ENCODE data around the gene EFNA2. TPM values are rescaled to one million over a fixed set of nuclear protein-coding genes. Genes with fewer than 3 reads are reported as not detected.
A peak's percentile ranks its signal among the peaks of the same experiment; 100 is the strongest.

The EFNA2 gene
- total RNA-seq, 6 experiments from 2014 or later = 4.2 to 10.3 (median 5.6) TPM

DNA sequence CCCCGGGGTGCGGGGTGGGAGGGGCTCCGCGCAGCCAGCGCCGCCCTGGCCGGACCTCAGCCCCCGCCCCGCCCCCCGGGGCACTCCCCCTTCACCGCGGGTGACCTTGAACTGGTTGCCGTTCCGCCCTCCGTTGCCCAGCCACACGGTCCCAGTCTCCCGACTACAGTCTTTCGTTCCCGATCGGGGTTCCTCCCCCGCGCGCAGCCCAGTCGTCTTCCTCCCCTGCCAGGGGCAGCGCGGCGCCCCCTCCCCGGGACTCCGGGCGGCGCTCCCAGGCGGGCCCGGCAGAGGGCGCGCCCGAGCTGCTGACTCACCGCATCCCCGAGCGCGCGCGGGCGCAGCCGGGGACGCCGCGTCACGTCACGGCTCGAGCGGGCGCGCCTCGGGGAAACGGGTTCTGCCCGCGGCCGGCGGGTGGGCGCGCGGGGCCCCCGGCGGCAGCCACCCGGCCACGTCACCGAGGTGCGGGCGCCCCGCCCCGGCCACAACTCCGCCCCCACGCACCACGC, 36.8 kb upstream of the EFNA2 start:
- DNase-seq (peak; percentile 91 to 92 (median 91)), ATAC-seq (peak; percentile 4 to 18 (median 13))
- no CpG with 5 or more reads among the region's 74 CpGs for WGBS (ENCODE audit: insufficient coverage, low coverage, low lambda C conversion rate, missing lambda C conversion rate)
- Histone ChIP-seq H3K4me3 (peak overlapping the region; percentile 75 to 86 (median 78)), H3K4me1 (peaks cover 0 to 63% (median 27%) of the 10 kb centered on the region in 4 donors), H3K27ac (peak overlapping the region; percentile 90 to 98 (median 97)), H3K9me3 (no peaks in the 10 kb centered on the region), H3K36me3 (peaks cover 0 to 9% (median 2%) of the 10 kb centered on the region in 4 donors), H3K27me3 (no peaks in the 10 kb centered on the region)
- TF ChIP-seq, protein P1, sequence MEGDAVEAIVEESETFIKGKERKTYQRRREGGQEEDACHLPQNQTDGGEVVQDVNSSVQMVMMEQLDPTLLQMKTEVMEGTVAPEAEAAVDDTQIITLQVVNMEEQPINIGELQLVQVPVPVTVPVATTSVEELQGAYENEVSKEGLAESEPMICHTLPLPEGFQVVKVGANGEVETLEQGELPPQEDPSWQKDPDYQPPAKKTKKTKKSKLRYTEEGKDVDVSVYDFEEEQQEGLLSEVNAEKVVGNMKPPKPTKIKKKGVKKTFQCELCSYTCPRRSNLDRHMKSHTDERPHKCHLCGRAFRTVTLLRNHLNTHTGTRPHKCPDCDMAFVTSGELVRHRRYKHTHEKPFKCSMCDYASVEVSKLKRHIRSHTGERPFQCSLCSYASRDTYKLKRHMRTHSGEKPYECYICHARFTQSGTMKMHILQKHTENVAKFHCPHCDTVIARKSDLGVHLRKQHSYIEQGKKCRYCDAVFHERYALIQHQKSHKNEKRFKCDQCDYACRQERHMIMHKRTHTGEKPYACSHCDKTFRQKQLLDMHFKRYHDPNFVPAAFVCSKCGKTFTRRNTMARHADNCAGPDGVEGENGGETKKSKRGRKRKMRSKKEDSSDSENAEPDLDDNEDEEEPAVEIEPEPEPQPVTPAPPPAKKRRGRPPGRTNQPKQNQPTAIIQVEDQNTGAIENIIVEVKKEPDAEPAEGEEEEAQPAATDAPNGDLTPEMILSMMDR (IDR thresholded peaks at IDR 0.05) = peak; percentile 70 to 96 (median 83)
- TF ChIP-seq POLR2A (IDR thresholded peaks at IDR 0.05) = no peak
- intact Hi-C loops (cut with DNase I) = no loop called here

DNA sequence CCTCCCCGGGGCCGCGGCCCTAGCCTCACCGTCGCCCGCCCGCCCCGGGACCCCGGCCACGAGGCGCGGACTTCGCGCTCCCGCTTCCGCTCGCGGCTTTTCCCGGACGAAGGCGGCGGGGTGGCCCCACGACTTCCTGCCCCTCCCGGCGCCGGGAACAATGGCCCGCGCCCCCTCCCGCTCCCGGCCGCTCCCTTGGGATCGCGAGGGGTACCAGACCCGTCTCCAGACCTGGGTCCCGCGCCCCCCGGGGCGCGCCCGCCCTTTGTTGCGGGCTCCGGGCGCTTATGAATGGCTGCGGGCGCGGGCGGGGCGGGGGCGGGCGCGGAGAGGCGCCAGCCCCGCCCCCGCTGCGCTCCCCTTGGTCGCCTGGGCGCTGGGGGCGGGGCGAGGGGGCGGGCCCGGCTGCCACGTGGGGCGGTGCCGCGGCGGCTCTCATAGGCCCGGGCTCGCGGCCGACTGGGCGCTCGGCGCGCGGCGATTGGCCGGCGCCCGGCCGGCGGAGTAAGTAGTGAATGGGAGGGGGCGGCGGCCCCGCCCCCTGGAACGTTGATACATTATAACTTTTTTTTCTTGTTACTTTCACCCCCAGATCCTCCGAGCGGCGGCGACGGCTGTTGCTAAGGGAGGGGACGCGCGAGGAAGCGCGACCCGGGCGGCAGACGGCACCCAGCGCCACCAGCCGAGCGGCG, 36.2 kb upstream of the EFNA2 start:
- DNase-seq = peak; percentile 94 to 96 (median 95)
- peaks cover 6 to 15% (median 8%) of the 10 kb centered on the region in 4 donors for H3K36me3 ChIP-seq
- no peaks in the 10 kb centered on the region for H3K9me3 ChIP-seq
- intact Hi-C loops (cut with DNase I) = no loop called here
- TF ChIP-seq POLR2A (IDR thresholded peaks at IDR 0.05) = peak; percentile 91
- TF ChIP-seq, protein P1 (IDR thresholded peaks at IDR 0.05) = no peak
- 0% methylated on average over 18 of the region's 102 CpGs for WGBS (ENCODE audit: insufficient coverage, low coverage, low lambda C conversion rate, missing lambda C conversion rate)
- peak; percentile 1 to 24 (median 12) for ATAC-seq
- H3K27ac ChIP-seq = peak overlapping the region; percentile 90 to 98 (median 97)
- H3K27me3 ChIP-seq = no peaks in the 10 kb centered on the region
- H3K4me3 ChIP-seq = peak overlapping the region; percentile 75 to 92 (median 86)
- H3K4me1 ChIP-seq = peaks cover 0 to 63% (median 27%) of the 10 kb centered on the region in 4 donors

DNA sequence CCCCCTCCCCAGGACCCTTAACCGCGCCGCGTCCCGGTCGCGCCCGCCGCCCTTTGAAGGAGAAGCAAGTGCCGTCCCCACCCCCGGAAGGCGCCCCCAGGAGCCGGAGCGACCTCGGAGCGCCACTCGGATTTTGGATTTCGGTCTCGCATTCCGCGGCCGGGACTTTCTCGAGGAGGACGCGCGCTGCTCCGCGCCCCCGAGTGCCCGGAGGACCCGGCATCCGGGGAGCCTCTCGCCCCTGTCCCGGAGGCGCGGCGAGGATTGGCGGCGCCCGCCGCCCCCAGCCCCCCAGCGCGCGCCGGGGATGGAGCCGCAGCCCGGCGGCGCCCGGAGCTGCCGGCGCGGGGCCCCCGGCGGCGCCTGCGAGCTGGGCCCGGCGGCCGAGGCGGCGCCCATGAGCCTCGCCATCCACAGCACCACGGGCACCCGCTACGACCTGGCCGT, 35.7 kb upstream of the EFNA2 start:
- DNase-seq (no peak), ATAC-seq (no peak)
- intact Hi-C loops (cut with DNase I) = no loop called here
- Histone ChIP-seq H3K27me3 (no peaks in the 10 kb centered on the region), H3K36me3 (peaks cover 11 to 21% (median 12%) of the 10 kb centered on the region in 4 donors), H3K9me3 (no peaks in the 10 kb centered on the region), H3K4me1 (peaks cover 0 to 63% (median 28%) of the 10 kb centered on the region in 4 donors), H3K4me3 (peak overlapping the region; percentile 74 to 92 (median 86)), H3K27ac (peak overlapping the region; percentile 76 to 97 (median 94))
- WGBS (ENCODE audit: insufficient coverage, low coverage, low lambda C conversion rate, missing lambda C conversion rate) = 1% methylated on average over 16 of the region's 67 CpGs
- TF ChIP-seq POLR2A (IDR thresholded peaks at IDR 0.05) = no peak
- TF ChIP-seq, protein P1 (IDR thresholded peaks at IDR 0.05) = no peak

DNA sequence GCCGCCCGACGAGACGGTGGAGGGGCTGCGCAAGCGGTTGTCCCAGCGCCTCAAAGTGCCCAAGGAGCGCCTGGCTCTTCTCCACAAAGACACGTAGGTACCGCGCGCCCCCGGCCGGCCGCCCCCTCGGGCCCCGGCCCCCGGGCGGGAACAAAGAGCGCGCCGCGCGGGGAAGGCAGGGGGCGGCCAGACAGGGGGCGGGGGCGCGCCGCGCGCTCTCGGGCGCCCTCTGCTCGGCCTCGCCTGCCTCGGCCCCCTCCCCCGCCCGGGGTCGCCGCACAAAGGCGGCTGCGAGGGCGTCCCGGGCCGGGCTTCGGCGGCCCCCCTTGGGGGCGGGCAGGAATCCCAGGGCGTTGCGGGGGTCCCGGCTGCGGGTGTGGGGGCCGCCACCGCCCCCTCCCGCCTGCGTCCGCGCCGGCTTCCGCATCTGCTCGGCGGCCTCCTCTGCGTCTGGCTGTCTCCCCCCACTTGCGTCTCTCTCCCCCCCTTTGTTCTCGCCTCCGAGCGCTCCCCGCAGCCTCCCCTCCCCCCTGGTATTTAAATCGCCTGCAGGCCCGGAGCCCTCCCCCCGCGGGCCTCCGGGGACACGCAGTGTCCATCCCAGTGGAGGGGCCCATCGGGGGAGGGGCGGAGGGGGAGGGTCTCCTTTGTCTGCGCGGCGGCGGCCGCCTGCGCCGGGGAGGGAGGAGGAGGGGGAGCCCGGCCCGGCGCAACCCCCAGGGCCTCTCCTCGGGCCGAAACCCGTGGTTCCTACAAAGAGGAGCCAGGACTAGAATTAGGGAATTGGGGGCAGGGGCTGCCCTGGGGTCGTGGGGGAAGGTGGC, 35.0 kb upstream of the EFNA2 start:
- peak overlapping the region; percentile 74 to 92 (median 86) for H3K4me3 ChIP-seq
- no peaks in the 10 kb centered on the region for H3K9me3 ChIP-seq
- TF ChIP-seq, protein P1 (IDR thresholded peaks at IDR 0.05) = no peak
- no peak for TF ChIP-seq POLR2A (IDR thresholded peaks at IDR 0.05)
- peak in 1 of 3 donors; percentile 60 for DNase-seq
- ATAC-seq = no peak
- H3K4me1 ChIP-seq = peaks cover 0 to 63% (median 27%) of the 10 kb centered on the region in 4 donors
- H3K36me3 ChIP-seq = peaks cover 17 to 27% (median 18%) of the 10 kb centered on the region in 4 donors
- intact Hi-C loops (cut with DNase I) = no loop called here
- peak overlapping the region; percentile 76 to 97 (median 94) for H3K27ac ChIP-seq
- no peaks in the 10 kb centered on the region for H3K27me3 ChIP-seq
- under 1% methylated on average over 26 of the region's 90 CpGs for WGBS (ENCODE audit: insufficient coverage, low coverage, low lambda C conversion rate, missing lambda C conversion rate)
